Mesenchymal stem cell (in vitro differentiated cells and primary cell): Measurements from ENCODE around the gene DYSF.

Experiments used
- DNase-seq: peaks from one replicate; pipeline ENCODE4 v3.0.0-alpha.2; 2013
- H2AFZ ChIP-seq: one replicate; pipeline ENCODE4 v1.6.1; 2013; ENCODE audit warnings: low read depth, mild to moderate bottlenecking, control low read depth, inconsistent platforms, low read length, moderate library complexity
- H2AK5ac ChIP-seq: 2 replicates; pipeline ENCODE4 v1.6.1; 2013; ENCODE audit warnings: low read length, moderate library complexity, mild to moderate bottlenecking, inconsistent platforms; ENCODE audit not compliant: severe bottlenecking
- H2BK120ac ChIP-seq: one replicate; pipeline ENCODE4 v1.6.1; 2013; ENCODE audit warnings: low read depth, mild to moderate bottlenecking, inconsistent platforms, low read length, moderate library complexity
- H2BK12ac ChIP-seq, 2 experiments: one replicate each; pipeline ENCODE4 v1.6.1; 2013; ENCODE audit warnings: inconsistent platforms in 2 of 2, low read length in 2 of 2, mild to moderate bottlenecking in 2 of 2, moderate library complexity in 2 of 2, control low read depth in 1 of 2
- H2BK15ac ChIP-seq: one replicate; pipeline ENCODE4 v1.6.1; 2013; ENCODE audit warnings: mild to moderate bottlenecking, low read depth, inconsistent platforms; ENCODE audit not compliant: poor library complexity, severe bottlenecking
- H2BK5ac ChIP-seq: 2 replicates; pipeline ENCODE4 v1.6.1; 2013; ENCODE audit warnings: low read depth, mild to moderate bottlenecking, low read length, control low read depth, inconsistent platforms; ENCODE audit not compliant: poor library complexity, severe bottlenecking
- H3K14ac ChIP-seq, 2 experiments: one replicate each; pipeline ENCODE4 v1.6.1; 2013; ENCODE audit warnings: inconsistent platforms in 2 of 2, low read length in 2 of 2, control low read depth in 1 of 2, mild to moderate bottlenecking in 1 of 2, moderate library complexity in 1 of 2
- H3K18ac ChIP-seq, 2 experiments: one replicate each; pipeline ENCODE4 v1.6.1; 2013; ENCODE audit warnings: inconsistent platforms in 2 of 2, low read length in 2 of 2, control low read depth in 1 of 2, low read depth in 1 of 2, mild to moderate bottlenecking in 1 of 2
- H3K23ac ChIP-seq, 2 experiments: one replicate each; pipeline ENCODE4 v1.6.1; 2013; ENCODE audit warnings: inconsistent platforms in 2 of 2, low read length in 2 of 2, mild to moderate bottlenecking in 2 of 2, moderate library complexity in 2 of 2, control low read depth in 1 of 2
- H3K27ac ChIP-seq: 2 replicates; pipeline ENCODE4 v1.5.1; 2013; ENCODE audit warnings: mild to moderate bottlenecking, moderate library complexity, low read length, control low read depth, inconsistent platforms; ENCODE audit not compliant: poor library complexity, severe bottlenecking
- H3K27me3 ChIP-seq, 2 experiments: 2 replicates each; pipeline versions ENCODE4 v1.6.1 to v1.7.0; 2013; ENCODE audit warnings: low read length in 2 of 2, mild to moderate bottlenecking in 2 of 2, moderate library complexity in 2 of 2, control low read depth in 1 of 2, inconsistent platforms in 1 of 2; ENCODE audit not compliant: control insufficient read depth in 1 of 2, insufficient read depth in 1 of 2
- H3K36me3 ChIP-seq, 2 experiments: 2 replicates each; pipeline versions ENCODE4 v1.6.1 to v1.7.0; 2013; ENCODE audit warnings: low read length in 2 of 2, control low read depth in 1 of 2, inconsistent platforms in 1 of 2, low read depth in 1 of 2, mild to moderate bottlenecking in 1 of 2; ENCODE audit not compliant: insufficient read depth in 2 of 2, control insufficient read depth in 1 of 2
- H3K4ac ChIP-seq, 2 experiments: one replicate each; pipeline ENCODE4 v1.6.1; 2013; ENCODE audit warnings: inconsistent platforms in 2 of 2, low read length in 2 of 2, mild to moderate bottlenecking in 2 of 2, moderate library complexity in 2 of 2, control low read depth in 1 of 2, low read depth in 1 of 2
- H3K4me1 ChIP-seq: 2 replicates; pipeline ENCODE4 v1.6.1; 2013; ENCODE audit warnings: low read depth, low read length, control low read depth; ENCODE audit not compliant: control insufficient read depth, insufficient read depth
- H3K4me2 ChIP-seq: 2 replicates; pipeline ENCODE4 v1.6.1; 2013; ENCODE audit warnings: low read length, mild to moderate bottlenecking, inconsistent platforms; ENCODE audit not compliant: poor library complexity, severe bottlenecking
- H3K4me3 ChIP-seq, 2 experiments: 2 replicates each; pipeline versions ENCODE4 v1.5.1 to v1.7.0; 2013; ENCODE audit warnings: low read length in 2 of 2, mild to moderate bottlenecking in 2 of 2, control low read depth in 1 of 2, low read depth in 1 of 2; ENCODE audit not compliant: insufficient read depth in 1 of 2
- H3K79me1 ChIP-seq: replicated peaks from 2 replicates; pipeline ENCODE4 v1.6.1; 2013; ENCODE audit warnings: mild to moderate bottlenecking, control low read depth, low read length, inconsistent platforms; ENCODE audit not compliant: poor library complexity, severe bottlenecking
- H3K9ac ChIP-seq: 2 replicates; pipeline ENCODE4 v1.7.0; 2013; ENCODE audit warnings: mild to moderate bottlenecking, low read length, moderate library complexity
- H3K9me3 ChIP-seq: 2 replicates; pipeline ENCODE4 v1.7.0; 2013; ENCODE audit warnings: mild to moderate bottlenecking, low read length; ENCODE audit not compliant: control insufficient read depth
- H4K8ac ChIP-seq: one replicate; pipeline ENCODE4 v1.6.1; 2013; ENCODE audit warnings: inconsistent platforms, mild to moderate bottlenecking, low read length, moderate library complexity
- H4K91ac ChIP-seq: one replicate; pipeline ENCODE4 v1.6.1; 2013; ENCODE audit warnings: mild to moderate bottlenecking, low read length, inconsistent platforms
- WGBS: methylation state at CpG from one replicate; pipeline ENCODE4 v1.1.7; 2013; ENCODE audit warnings: mixed read lengths; 5-methylcytosine and 5-hydroxymethylcytosine counted together

DYSF gene

GRCh38 chr2:71465356-71465755 lies 12.0 kb downstream of the DYSF start:
- H2AFZ ChIP-seq: no peak overlapping the region
- no peak overlapping the region for H3K18ac ChIP-seq
- no peak overlapping the region for H3K23ac ChIP-seq
- H3K36me3 ChIP-seq: peaks cover 0 to 22% of the 10 kb centered on the region in 2 experiments
- no peak overlapping the region for H2BK5ac ChIP-seq
- no peak overlapping the region for H4K91ac ChIP-seq
- no peak overlapping the region for H3K4ac ChIP-seq
- H3K4me1 ChIP-seq: peaks cover 55% of the 10 kb centered on the region
- peaks cover 24% of the 10 kb centered on the region for H3K79me1 ChIP-seq
- no peak overlapping the region for H3K9ac ChIP-seq
- no peak overlapping the region for H2BK12ac ChIP-seq
- 46% methylated on average over 11 of the region's 11 CpGs for WGBS
- H3K4me2 ChIP-seq: peak overlapping the region; percentile 83
- peaks cover 0 to 83% of the 10 kb centered on the region in 2 experiments for H3K27me3 ChIP-seq
- H3K14ac ChIP-seq: no peak overlapping the region
- peaks cover 13% of the 10 kb centered on the region for H3K9me3 ChIP-seq
- no peak overlapping the region for H2BK120ac ChIP-seq
- H3K4me3 ChIP-seq: no peak overlapping the region
- H2AK5ac ChIP-seq: peak overlapping the region; percentile 50
- DNase-seq: no peak
- H2BK15ac ChIP-seq: no peak overlapping the region
- H4K8ac ChIP-seq: no peak overlapping the region
- H3K27ac ChIP-seq: no peak overlapping the region

- H3K27me3 ChIP-seq: peaks cover 0 to 83% of the 10 kb centered on the region in 2 experiments
- no peak overlapping the region for H3K14ac ChIP-seq
- no peak overlapping the region for H2BK12ac ChIP-seq
- H3K27ac ChIP-seq: no peak overlapping the region
- H3K79me1 ChIP-seq: peaks cover 24% of the 10 kb centered on the region
- H2AK5ac ChIP-seq: peak overlapping the region; percentile 50
- H4K8ac ChIP-seq: no peak overlapping the region
- H2BK15ac ChIP-seq: no peak overlapping the region
- H3K9ac ChIP-seq: no peak overlapping the region
- peak overlapping the region; percentile 65 to 88 for H3K4me3 ChIP-seq
- peaks cover 0 to 22% of the 10 kb centered on the region in 2 experiments for H3K36me3 ChIP-seq
- 7% methylated on average over 21 of the region's 23 CpGs for WGBS
- H3K9me3 ChIP-seq: peaks cover 13% of the 10 kb centered on the region
- peak overlapping the region; percentile 83 for H3K4me2 ChIP-seq
- no peak overlapping the region for H2AFZ ChIP-seq
- peaks cover 55% of the 10 kb centered on the region for H3K4me1 ChIP-seq
- H4K91ac ChIP-seq: no peak overlapping the region
- H3K4ac ChIP-seq: no peak overlapping the region
- no peak overlapping the region for H2BK5ac ChIP-seq
- no peak overlapping the region for H3K18ac ChIP-seq
- no peak overlapping the region for H3K23ac ChIP-seq
- no peak overlapping the region for H2BK120ac ChIP-seq
- no peak for DNase-seq
Measured at GRCh38 chr2:71465961-71466300, 12.6 kb downstream of the DYSF start.

GRCh38 chr2:71466301-71467179 lies 13.2 kb downstream of the DYSF start:
- peak overlapping the region; percentile 34 for H2BK15ac ChIP-seq
- peak overlapping the region; percentile 60 for H2BK5ac ChIP-seq
- no peak overlapping the region for H3K4ac ChIP-seq
- no peak overlapping the region for H2BK120ac ChIP-seq
- H2BK12ac ChIP-seq: no peak overlapping the region
- H4K91ac ChIP-seq: no peak overlapping the region
- peaks cover 0 to 83% of the 10 kb centered on the region in 2 experiments for H3K27me3 ChIP-seq
- H3K4me2 ChIP-seq: peak overlapping the region; percentile 83
- H3K9me3 ChIP-seq: peaks cover 13% of the 10 kb centered on the region
- peak overlapping the region; percentile 20 for H2AK5ac ChIP-seq
- peak overlapping the region; percentile 65 to 88 for H3K4me3 ChIP-seq
- H3K36me3 ChIP-seq: peaks cover 0 to 22% of the 10 kb centered on the region in 2 experiments
- no peak overlapping the region for H3K23ac ChIP-seq
- H4K8ac ChIP-seq: no peak overlapping the region
- peak overlapping the region; percentile 3 for H2AFZ ChIP-seq
- peaks cover 50% of the 10 kb centered on the region for H3K4me1 ChIP-seq
- WGBS: under 1% methylated on average over 66 of the region's 78 CpGs
- no peak overlapping the region for H3K14ac ChIP-seq
- DNase-seq: peak; percentile 46
- H3K27ac ChIP-seq: peak overlapping the region; percentile 28
- peak overlapping the region; percentile 57 for H3K9ac ChIP-seq
- H3K18ac ChIP-seq: peak overlapping the region in 1 of 2 experiments; percentile 3
- peaks cover 24% of the 10 kb centered on the region for H3K79me1 ChIP-seq

GRCh38 chr2:71467180-71467815 lies 13.9 kb downstream of the DYSF start:
- Histone ChIP-seq H3K79me1 (peaks cover 22% of the 10 kb centered on the region), H2AK5ac (no peak overlapping the region), H3K27ac (peak overlapping the region; percentile 28), H3K18ac (no peak overlapping the region), H3K4me2 (peak overlapping the region; percentile 83), H3K27me3 (peaks cover 0 to 79% of the 10 kb centered on the region in 2 experiments), H2BK15ac (no peak overlapping the region), H3K4me3 (peak overlapping the region in 1 of 2 experiments; percentile 88), H3K14ac (no peak overlapping the region), H3K4me1 (peaks cover 47% of the 10 kb centered on the region), H3K9me3 (peaks cover 13% of the 10 kb centered on the region), H2BK120ac (no peak overlapping the region), H2AFZ (no peak overlapping the region), H3K4ac (no peak overlapping the region), H3K23ac (no peak overlapping the region), H4K8ac (no peak overlapping the region), H2BK12ac (no peak overlapping the region), H3K36me3 (peaks cover 0 to 18% of the 10 kb centered on the region in 2 experiments), H4K91ac (no peak overlapping the region), H3K9ac (peak overlapping the region; percentile 57), H2BK5ac (no peak overlapping the region)
- 33% methylated on average over 3 of the region's 7 CpGs for WGBS
- DNase-seq: no peak
